Stimulated activated CD8-positive, alpha-beta memory T cell treated with anti-CD3 and anti-CD28 coated beads, Interleukin-2, amount 100 ng/mL, for 1 hour (primary cell): ENCODE results near the gene TMEM14A.
"Not testable (repeated sequence)": the region's sequence is repeated elsewhere in the genome, so short reads cannot be mapped to it uniquely, and the experiment has no call there.

Experiments used
- DNase-seq, 2 donors: peaks; one replicate each; pipeline ENCODE4 v3.0.0-alpha.2; 2020; ENCODE audit warnings: low read depth in 2 of 2

TMEM14A gene

GRCh38 chr6:52696418-52696817, 25.5 kb downstream of the TMEM14A start:
- DNase-seq: no peak

GRCh38 chr6:52697903-52698302, 27.0 kb downstream of the TMEM14A start:
- DNase-seq: no peak

- no peak for DNase-seq
Observed at GRCh38 chr6:52704060-52704459, 33.1 kb downstream of the TMEM14A start.

GRCh38 chr6:52704781-52705502, 34.0 kb downstream of the TMEM14A start:
- not testable (repeated sequence) for DNase-seq

GRCh38 chr6:52706001-52706400, 35.1 kb downstream of the TMEM14A start:
- no peak for DNase-seq

GRCh38 chr6:52707963-52708680, 37.2 kb downstream of the TMEM14A start:
- no peak for DNase-seq

- DNase-seq: no peak
Observed at GRCh38 chr6:52712136-52712535, 41.2 kb downstream of the TMEM14A start.

- DNase-seq: not testable (repeated sequence)
Observed at GRCh38 chr6:52714761-52715160, 43.8 kb downstream of the TMEM14A start.

- DNase-seq: no peak
Observed at GRCh38 chr6:52718550-52718949, 47.6 kb downstream of the TMEM14A start.

GRCh38 chr6:52720321-52720720, 49.4 kb downstream of the TMEM14A start:
- DNase-seq: no peak

GRCh38 chr6:52724042-52724405, 53.1 kb downstream of the TMEM14A start:
- no peak for DNase-seq

- DNase-seq: peak in 1 of 2 donors; percentile 14
Observed at GRCh38 chr6:52724406-52725121, 53.7 kb downstream of the TMEM14A start.

- DNase-seq: no peak
Observed at GRCh38 chr6:52725143-52725534, 54.2 kb downstream of the TMEM14A start.

GRCh38 chr6:52725535-52726192, 54.8 kb downstream of the TMEM14A start:
- DNase-seq: no peak

GRCh38 chr6:52726193-52726542, 55.3 kb downstream of the TMEM14A start:
- no peak for DNase-seq

GRCh38 chr6:52726741-52727535, 56.0 kb downstream of the TMEM14A start:
- DNase-seq: no peak

- no peak for DNase-seq
Observed at GRCh38 chr6:52727908-52728307, 57.0 kb downstream of the TMEM14A start.

- no peak for DNase-seq
Observed at GRCh38 chr6:52728394-52728793, 57.5 kb downstream of the TMEM14A start.

GRCh38 chr6:52729576-52729975, 58.7 kb downstream of the TMEM14A start:
- DNase-seq: no peak

- no peak for DNase-seq
Observed at GRCh38 chr6:52731719-52732118, 60.8 kb downstream of the TMEM14A start.

- no peak for DNase-seq
Observed at GRCh38 chr6:52733172-52733571, 62.3 kb downstream of the TMEM14A start.
